Fibroblast of upper back skin (primary cell): Measurements from ENCODE around the gene ZBTB25.
A peak's percentile ranks its signal among the peaks of the same experiment; 100 is the strongest.

ENCODE experiments used
- DNase-seq: peaks from one replicate; pipeline ENCODE4 v3.0.0-alpha.2; 2013

Gene ZBTB25

GRCh38 chr14:64515053-64515452, 11.4 kb upstream of the ZBTB25 start:
- DNase-seq, result no peak

DNA sequence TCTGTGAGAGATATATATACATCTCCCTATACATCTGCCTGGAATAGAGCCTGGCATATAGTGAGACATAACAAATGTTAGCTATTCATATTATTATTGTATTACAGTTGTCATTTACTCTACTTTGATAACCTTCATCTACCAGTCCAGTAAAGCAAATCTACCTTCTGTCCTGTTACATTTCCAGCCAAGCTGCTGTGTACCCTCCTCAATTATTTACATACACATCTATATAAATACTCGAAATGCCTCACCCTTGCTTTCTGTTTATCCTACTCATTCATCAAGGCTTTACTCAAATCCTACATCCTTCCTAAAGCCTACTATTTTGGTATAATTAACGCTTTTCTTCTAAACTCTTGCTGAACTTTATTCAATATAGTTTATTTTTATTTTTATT, 9.6 kb upstream of the ZBTB25 start:
- no peak for DNase-seq

DNA sequence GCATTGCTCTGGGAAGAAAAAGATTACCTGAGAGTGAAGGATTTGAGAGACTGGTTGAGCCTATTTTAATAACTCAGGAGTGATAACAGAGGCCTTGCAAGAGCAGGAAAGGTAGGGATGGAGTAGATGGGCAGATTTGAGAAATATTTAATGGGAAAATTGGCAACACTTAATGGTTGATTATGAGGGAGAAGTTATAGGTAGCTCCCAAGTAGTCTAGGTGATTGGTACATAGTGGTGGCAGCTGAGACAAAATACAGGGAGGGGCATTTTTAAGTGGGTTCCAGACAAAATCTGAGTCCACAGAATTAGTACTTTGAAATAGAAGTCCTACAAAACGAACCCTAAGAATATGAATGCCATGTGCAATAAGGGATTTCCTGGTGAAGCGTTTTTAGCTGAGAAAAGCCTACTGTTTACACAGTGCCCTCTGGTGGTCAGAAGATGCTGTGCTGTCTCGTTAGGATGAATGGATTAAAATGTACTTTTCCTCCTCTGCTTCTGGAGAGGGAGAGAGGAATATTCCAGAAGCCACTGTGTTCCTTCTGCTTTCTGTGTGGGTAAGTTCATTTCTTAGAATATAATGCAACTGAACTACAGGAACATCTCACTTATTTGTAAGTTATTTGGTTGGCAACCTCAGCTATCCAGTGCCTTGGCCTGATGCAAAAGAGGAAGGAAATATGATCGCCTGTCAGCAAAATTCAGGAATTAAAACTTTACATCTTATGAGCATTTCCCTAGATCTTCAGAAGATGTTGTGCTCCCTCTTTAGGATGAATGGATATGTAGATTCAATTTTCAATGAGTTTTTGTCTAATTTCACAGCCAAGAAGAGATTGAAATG, 7.4 kb upstream of the ZBTB25 start:
- DNase-seq, result peak; percentile 62

DNA sequence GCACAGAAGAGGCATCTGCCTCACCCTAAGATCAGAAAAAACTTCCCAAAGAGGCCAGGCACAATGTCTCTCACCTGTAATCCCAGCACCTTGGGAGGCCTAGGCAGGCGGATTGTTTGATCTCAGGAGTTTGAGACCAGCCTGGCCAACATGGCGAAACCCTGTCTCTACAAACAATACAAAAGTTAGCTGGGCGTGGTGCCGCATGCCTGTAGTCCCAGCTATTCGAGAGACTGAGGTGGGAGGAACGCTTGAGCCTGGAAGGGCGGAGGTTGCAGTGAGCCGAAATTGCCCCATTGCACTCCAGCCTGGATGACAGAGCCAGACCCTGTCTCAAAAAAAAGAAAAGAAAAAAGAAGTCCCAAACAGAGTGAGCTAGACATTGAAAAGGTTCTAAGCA, 5.4 kb upstream of the ZBTB25 start:
- no peak for DNase-seq

DNA sequence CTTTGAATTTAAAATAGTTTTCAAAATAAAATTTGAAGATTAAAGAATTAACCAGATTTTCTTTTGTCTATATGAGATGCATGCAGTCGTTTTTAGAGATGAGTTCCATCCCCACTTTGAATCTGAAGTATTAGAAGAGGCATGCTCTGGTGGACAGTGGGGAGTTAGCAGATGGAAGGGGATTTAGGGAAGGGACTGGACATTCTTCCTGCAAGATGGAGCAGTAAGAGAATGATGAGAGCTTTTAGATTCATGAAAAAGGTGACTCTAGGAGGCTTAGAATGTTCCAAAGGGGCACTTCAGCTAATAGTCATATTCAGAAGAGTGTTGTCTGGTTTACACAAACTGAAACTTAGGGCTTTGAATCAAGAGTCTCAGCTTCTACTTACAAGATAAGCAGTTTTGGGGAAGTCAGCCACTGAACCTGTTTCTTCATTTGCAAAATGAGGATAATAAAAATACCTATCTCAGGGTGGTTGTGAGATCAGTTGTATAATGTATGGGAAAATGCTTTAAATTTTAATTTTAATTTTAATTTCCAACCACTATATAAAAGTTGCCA, 4.7 kb upstream of the ZBTB25 start:
- DNase-seq, result no peak

- no peak for DNase-seq
Observed at GRCh38 chr14:64507376-64508156, 3.9 kb upstream of the ZBTB25 start.

GRCh38 chr14:64506721-64507120, 3.1 kb upstream of the ZBTB25 start:
- no peak for DNase-seq

GRCh38 chr14:64504897-64505794, 1.5 kb upstream of the ZBTB25 start:
- peak; percentile 89 for DNase-seq

DNA sequence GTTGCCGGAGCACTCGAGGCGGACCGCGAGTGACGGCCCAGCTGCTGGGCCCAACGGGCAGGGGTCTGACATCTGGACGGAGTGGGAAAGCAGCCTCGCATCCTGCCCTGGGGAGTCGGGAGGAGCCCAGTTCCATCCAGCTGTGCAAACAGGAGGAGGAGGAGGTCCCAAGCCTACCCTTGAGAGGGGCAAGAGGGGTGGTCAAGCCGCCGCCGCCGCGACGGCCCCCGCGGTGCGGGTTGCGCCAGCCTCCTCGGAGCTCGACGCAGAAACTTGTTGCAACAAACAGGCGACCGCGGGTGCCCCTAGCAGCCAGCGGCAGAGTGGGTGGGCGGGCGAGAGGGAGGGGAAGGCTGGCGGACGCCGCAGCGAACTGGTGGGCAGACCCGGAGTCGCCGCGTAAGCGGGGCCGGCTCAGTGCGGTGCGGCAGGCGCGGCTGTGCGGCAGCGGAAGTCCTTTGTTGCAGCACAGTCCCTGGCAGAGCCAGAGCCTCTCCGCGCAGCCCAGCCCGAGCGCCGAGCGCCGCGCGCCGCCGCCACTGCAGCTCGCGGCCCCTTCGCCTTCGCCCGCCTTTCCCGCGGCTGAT, 765 bp upstream of the ZBTB25 start, which contains the start of gene ZBTB1:
Gene ZBTB1, plus strand, starts transcription at position 461 of the 587 bp plus-strand sequence. CDS start 16,735 bp downstream, outside the sequence.
- DNase-seq, result peak; percentile 87

DNA sequence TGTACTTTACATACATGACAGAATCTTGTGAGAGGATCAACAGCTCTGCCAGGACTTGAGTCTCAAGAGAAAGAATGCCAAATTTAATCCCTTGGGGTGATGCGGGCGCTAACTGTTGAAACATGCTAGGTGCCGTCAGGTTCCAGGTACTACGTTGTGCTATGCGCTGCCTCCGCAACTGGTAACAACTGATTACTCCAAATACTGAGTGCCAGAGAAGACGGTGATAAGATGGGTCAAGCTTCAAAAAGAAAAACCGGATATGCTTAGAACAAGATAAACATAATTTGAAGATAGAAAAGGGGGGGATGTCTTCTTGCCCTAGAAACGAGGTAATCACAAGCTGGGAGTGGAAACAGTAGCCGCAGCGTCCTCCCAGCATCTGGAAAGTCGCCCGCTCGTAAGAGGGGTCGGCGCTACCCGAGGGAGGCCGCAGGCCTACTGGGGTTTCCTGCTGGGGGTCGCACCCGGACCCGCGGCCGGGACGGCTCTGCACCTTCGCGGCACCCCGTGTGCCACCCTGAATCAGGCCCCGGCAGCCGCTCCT, 678 bp downstream of the ZBTB25 start:
- DNase-seq, result no peak

GRCh38 chr14:64502456-64502855, 1.2 kb downstream of the ZBTB25 start:
- DNase-seq, result no peak

DNA sequence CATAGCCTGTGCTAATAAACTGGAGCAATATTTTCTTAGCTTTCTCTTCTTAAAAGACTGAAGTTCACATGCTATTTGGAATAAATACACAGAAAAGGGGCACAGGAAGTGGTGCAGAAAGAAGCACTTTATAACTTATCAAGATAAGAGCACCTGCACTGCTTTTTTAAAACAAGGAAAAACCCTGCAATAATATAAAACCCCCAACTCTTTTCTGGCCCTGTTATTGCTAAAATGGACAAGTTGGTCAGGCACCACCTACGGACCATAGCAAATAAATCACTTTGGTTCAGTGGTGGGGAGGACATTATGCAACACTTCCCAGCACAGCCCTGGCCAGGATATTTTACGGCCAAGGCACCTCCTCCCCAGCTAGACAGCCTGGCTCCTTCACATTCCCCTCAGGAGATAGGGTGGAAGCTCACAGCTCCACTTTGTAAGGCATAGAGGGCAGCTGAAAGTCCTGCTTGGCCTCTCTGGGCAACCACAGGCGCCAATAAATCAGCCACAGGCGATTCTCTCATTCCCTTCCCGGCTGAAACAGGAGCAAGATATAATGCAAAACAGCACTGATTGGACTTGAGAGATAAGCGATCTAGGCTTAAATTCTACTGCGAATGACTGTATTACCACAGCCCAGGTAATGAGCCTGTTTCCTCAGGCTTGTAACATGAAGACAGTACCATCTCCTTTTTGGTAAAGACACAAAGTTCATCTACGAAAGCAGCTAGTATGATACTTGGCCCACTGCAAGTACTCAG, 2.0 kb downstream of the ZBTB25 start:
- DNase-seq, result peak; percentile 80

GRCh38 chr14:64500088-64500487, 3.5 kb downstream of the ZBTB25 start:
- no peak for DNase-seq

GRCh38 chr14:64496764-64497163, 6.9 kb downstream of the ZBTB25 start:
- no peak for DNase-seq

DNA sequence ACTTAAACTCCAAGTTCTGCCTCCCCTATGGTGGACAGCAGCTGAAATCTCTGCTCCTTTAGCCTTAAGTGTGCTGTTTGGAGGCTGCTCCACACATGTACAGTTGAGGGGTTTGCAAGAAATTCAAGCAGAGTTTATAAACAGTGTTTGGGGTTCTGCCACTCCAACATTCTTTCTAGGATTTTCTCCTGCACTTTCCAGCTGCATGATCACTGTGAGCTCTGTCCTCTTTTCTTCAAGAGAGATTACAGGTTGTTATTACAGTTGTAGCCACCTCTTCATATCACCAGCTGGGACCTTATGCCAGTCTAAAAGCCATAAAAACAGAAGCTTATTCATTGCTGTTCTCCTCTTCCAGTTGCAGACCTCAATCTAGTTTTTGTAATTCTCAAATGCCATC, 8.4 kb downstream of the ZBTB25 start:
- DNase-seq, result no peak

DNA sequence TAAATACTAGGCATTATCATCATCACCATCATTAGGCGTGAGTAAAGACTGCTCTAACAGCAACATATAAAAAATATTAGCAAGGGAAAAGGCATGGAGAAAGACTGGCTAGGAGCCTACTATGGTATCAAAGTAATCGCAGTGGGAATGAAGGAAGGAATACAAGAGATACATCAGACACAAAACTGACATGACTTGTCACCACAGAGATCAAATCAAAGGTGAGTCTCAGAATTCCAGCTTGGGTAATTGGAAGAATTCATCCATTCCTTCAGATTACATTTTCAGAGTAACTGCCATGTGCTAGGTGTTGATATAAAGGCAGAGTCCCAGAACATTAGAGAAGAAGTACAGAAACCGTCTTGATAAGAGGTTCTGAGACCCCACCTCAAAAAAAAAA, 10.2 kb downstream of the ZBTB25 start:
- DNase-seq, result no peak

- DNase-seq, result no peak
Observed at GRCh38 chr14:64491637-64492036, 12.0 kb downstream of the ZBTB25 start.

DNA sequence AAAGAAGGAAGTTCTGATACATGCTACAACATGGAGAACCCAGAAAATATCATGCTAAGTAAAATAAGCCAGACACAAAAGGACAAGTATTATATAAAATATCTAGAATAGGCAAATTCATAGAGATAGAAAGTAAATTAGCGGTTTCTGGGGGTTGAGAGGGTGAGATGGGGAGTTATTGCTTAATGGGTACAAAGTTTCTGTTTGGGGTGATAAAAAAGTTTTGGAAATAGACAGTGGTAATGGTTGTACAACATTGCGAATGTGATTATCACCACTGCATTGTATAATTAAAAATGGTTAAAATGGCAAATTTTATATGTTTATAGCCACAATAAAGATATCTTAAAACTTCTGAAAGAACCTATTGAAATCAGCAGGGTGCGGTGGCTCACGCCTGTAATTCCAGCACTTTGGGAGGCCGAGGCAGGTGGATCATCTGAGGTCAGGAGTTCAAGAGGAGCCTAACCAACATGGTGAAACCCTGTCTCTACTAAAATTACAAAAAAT, 15.0 kb downstream of the ZBTB25 start:
- no peak for DNase-seq

DNA sequence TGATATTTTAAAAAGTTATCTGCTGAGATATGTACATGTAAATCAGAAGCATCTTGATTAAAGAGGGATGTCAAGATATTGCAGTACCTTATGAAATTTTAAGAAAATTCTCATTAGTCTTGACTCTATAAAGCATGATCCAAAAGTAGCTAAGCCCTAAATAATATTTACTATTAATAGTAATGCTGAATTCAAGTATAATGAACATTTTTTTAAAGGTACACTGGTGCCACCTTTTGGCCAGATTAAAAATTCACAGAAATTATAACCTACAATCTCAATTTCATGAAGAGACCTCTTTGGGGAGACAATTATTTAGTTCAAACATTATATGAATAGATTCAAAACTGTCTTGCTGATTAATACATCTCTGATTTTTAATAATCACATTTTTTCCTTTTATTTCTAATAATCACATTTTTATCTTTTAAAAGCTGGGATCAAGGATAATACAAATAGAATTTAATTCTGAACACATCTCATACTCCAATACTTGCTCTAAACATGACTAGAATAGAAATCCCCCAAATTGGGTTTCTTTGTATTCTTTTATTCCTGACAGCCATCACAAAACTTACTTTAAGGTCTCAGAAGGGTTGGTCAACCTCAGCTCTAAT, 24.9 kb downstream of the ZBTB25 start:
- peak; percentile 28 for DNase-seq

DNA sequence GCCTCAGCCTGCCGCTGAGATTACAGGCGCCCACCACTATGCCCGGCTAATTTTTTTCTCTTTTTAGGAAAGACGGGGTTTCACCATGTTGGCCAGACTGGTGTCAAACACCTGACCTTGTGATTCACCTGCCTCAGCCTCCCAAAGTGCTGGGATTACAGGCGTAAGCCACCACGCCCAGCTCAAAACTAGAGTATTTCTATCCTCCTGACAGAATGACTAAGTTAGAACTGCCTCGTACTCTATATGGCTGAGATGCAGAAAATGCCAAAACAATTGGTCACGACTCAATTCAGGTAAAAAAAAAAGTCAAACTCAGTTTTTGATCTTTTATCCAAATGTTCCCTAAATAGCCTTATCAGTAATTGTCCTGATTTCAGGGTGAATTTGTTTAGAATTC, 27.2 kb downstream of the ZBTB25 start:
- DNase-seq, result no peak
